ENCODE results near the gene CCM2. TPM values are rescaled to one million over a fixed set of nuclear protein-coding genes. Genes with fewer than 3 reads are reported as not detected.

CCM2 gene
- total RNA-seq, 2 donors from 2014 or later, result 30.0 to 83.6 TPM

DNA sequence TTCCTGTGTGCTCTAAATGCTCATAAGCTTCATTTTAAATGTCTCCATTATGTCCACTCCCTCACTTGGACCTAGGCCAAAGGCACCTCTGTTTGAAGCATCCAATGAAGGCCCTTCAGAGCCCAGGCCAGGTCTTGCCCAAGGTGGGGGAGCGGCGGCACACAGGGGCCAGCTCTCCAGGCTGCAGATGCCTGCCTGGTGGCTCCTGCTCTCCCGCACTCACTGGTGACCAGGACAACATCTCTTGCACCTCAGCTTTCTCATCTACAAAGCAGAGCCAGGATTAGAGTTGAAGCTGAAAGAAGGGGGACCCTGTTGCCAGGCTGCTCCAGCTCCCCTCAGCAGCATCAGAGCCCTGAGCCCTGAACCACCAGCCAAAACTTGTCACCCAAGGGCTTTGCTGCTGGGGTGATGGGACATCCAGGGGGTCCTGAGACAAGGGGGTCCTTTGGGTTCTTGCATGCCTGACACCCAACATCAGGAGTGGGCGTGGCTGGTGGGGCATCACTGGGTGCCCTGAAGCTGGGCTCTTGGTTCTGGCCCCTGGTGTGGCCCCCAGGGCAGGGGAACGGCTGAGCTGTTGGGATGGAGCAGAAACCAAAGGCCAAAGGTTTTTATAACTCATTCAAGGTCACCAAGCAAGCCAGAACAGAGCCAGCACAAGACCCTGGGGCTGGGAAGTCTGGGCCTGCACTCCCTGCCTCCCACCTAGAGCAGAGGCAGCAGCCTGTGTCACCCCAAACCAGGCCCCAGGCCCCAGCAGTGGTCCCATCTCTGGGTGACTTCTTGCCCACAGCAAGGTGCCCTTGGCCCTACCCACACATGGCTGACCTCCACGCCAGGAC is 87.5 kb downstream of the CCM2 start:
- no peak overlapping the region for H3K4me3 ChIP-seq
- H3K27ac ChIP-seq, result no peak overlapping the region
- intact Hi-C loops (cut with DNase I), result no loop called here
- H3K27me3 ChIP-seq (replicated peaks; ENCODE audit: insufficient read depth), result no peaks in the 10 kb centered on the region
- DNase-seq (ENCODE audit: low spot score), result no peak
- no peaks in the 10 kb centered on the region for H3K36me3 ChIP-seq
- 96% methylated on average over 6 of the region's 6 CpGs for WGBS
- no peaks in the 10 kb centered on the region for H3K9me3 ChIP-seq
- TF ChIP-seq POLR2AphosphoS5 (IDR thresholded peaks at IDR 0.05), result no peak
- TF ChIP-seq, protein P1, sequence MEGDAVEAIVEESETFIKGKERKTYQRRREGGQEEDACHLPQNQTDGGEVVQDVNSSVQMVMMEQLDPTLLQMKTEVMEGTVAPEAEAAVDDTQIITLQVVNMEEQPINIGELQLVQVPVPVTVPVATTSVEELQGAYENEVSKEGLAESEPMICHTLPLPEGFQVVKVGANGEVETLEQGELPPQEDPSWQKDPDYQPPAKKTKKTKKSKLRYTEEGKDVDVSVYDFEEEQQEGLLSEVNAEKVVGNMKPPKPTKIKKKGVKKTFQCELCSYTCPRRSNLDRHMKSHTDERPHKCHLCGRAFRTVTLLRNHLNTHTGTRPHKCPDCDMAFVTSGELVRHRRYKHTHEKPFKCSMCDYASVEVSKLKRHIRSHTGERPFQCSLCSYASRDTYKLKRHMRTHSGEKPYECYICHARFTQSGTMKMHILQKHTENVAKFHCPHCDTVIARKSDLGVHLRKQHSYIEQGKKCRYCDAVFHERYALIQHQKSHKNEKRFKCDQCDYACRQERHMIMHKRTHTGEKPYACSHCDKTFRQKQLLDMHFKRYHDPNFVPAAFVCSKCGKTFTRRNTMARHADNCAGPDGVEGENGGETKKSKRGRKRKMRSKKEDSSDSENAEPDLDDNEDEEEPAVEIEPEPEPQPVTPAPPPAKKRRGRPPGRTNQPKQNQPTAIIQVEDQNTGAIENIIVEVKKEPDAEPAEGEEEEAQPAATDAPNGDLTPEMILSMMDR (IDR thresholded peaks at IDR 0.05), result no peak
- no peak for TF ChIP-seq POLR2A (IDR thresholded peaks at IDR 0.05)
- no peaks in the 10 kb centered on the region for H3K4me1 ChIP-seq (replicated peaks)

DNA sequence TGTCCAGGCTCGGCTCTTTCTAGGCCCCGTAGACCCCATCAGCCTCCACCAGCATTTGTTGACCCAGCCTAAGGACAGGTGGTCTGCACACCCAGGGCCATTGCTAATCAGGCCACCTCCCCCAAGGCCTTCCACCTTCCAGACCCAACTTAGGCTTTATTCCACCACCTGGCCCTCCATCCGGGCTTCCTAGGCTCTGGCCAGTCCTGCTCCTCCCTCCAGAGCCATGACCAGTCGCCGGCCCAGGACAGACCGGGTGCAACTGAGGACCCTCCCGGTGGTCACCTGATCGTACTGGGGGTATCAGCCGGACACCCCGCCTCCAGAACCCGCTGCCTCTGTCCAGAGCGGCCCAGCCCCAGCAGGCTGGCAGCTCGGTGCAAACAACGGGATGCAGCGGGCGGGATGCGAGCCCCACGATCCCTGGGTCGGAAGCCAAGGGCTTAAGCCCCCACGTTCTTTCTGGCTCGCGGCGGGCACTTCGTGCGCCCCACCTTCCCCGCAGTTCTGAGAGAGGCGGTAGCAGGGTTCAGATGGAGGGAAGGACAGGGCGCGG is 88.2 kb downstream of the CCM2 start:
- Histone ChIP-seq H3K4me3 (peak overlapping the region; percentile 48 to 51), H3K27ac (peak overlapping the region; percentile 59 to 69), H3K27me3 (replicated peaks; ENCODE audit: insufficient read depth) (no peaks in the 10 kb centered on the region), H3K4me1 (replicated peaks) (no peaks in the 10 kb centered on the region), H3K36me3 (no peaks in the 10 kb centered on the region), H3K9me3 (no peaks in the 10 kb centered on the region)
- intact Hi-C loops (cut with DNase I), result no loop called here
- 30% methylated on average over 29 of the region's 29 CpGs for WGBS
- no peak for TF ChIP-seq POLR2A (IDR thresholded peaks at IDR 0.05)
- TF ChIP-seq, protein P1 (IDR thresholded peaks at IDR 0.05), result no peak
- TF ChIP-seq POLR2AphosphoS5 (IDR thresholded peaks at IDR 0.05), result no peak
- DNase-seq (ENCODE audit: low spot score), result no peak

DNA sequence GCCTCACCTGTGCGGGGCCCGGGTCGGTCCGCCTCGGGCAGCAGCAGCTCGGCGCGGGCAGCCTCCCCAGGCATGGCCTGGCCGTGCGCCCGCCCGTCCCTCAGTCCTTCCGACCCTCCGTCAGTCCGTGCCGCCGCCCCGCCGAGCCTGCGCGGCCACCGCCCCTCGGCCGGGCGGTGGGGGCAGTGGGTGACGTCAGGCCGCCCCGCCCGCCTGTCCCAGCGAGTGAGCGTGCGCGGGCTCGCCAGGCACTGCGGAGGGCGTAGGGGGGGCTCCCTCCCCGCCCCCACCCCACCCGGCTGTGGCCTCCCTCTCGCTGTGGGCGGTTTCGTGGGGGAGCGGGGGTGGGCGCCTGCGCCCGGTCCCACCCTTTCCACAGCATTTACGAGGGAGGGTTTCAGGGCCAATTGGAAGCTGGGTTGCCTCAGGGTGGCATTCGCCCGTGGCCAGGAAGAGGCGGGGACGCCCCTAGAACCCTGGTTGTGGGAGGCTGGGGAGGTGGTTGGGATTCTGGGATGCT is 88.9 kb downstream of the CCM2 start, which contains the start of gene NACAD:
NACAD (minus strand) TSS at position 149 of the 520 bp plus-strand sequence; CDS start at position 74, 75 bp downstream.
- peak within 1 kb of the TSS; percentile 59 to 69 for H3K27ac ChIP-seq
- WGBS, result under 1% methylated on average over 29 of the region's 50 CpGs

DNA sequence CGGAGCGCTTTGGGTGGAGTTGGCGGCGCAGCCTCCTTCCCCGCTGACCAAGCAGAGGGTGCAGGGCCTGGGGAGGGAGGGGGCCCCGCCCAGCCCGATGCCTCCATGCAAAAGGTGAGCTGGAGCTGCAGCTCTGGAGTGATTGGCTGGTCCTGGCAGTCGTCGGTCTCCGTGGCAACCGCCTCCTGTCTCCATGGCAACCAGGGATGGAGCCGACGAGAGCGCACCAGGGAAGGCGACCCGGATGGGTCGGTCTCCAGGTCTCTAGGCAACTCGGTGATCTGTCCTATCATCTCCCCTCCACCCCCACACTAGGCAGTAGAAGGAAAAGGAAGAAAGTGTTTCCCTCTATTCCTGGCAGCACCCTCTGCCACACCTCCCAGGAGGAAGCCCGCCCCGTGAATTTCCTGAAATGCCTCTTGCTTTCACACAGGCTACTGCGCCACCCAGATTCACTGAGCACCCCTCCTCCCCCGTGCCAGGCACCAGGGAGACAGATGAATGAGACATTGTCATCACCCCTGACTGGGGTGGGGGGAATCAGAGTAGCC is 89.4 kb downstream of the CCM2 start:
- DNase-seq (ENCODE audit: low spot score), result peak; percentile 48
- H3K9me3 ChIP-seq, result no peaks in the 10 kb centered on the region
- peak overlapping the region; percentile 48 to 51 for H3K4me3 ChIP-seq
- 1% methylated on average over 20 of the region's 22 CpGs for WGBS
- H3K4me1 ChIP-seq (replicated peaks), result no peaks in the 10 kb centered on the region
- TF ChIP-seq POLR2AphosphoS5 (IDR thresholded peaks at IDR 0.05) (no peak), POLR2A (IDR thresholded peaks at IDR 0.05) (no peak)
- TF ChIP-seq, protein P1 (IDR thresholded peaks at IDR 0.05), result no peak
- H3K27ac ChIP-seq, result peak overlapping the region; percentile 59 to 69
- intact Hi-C loops (cut with DNase I), result no loop called here
- H3K27me3 ChIP-seq (replicated peaks; ENCODE audit: insufficient read depth), result no peaks in the 10 kb centered on the region
- no peaks in the 10 kb centered on the region for H3K36me3 ChIP-seq

More for the DNA sequence above, 88.9 kb downstream of the CCM2 start, which contains the start of gene NACAD:
- intact Hi-C loops (cut with DNase I), result no loop called here
- TF ChIP-seq, protein P1 (IDR thresholded peaks at IDR 0.05), result no peak
- TF ChIP-seq POLR2AphosphoS5 (IDR thresholded peaks at IDR 0.05) (no peak), POLR2A (IDR thresholded peaks at IDR 0.05) (peak; percentile 39)
- Histone ChIP-seq H3K36me3 (no peaks in the 10 kb centered on the region), H3K4me1 (replicated peaks) (no peaks in the 10 kb centered on the region), H3K4me3 (peak within 1 kb of the TSS; percentile 48 to 51), H3K27me3 (replicated peaks; ENCODE audit: insufficient read depth) (no peaks in the 10 kb centered on the region), H3K9me3 (no peaks in the 10 kb centered on the region)
- DNase-seq (ENCODE audit: low spot score), result peak; percentile 26

All from prostate gland (tissue), 2 donors.